22Rv1 (cell line): ENCODE data around the gene LEFTY2.

Source experiments
- CTCF ChIP-seq: fragments of 450-650 bp; IDR thresholded peaks from 2 replicates; pipeline ENCODE4 v1.5.1; 2017; ENCODE audit warnings: mild to moderate bottlenecking
- ZFX ChIP-seq: fragments of 450-650 bp; IDR thresholded peaks from 2 replicates; pipeline ENCODE4 v1.6.1; 2017; ENCODE audit warnings: antibody characterized with exemption, borderline replicate concordance

- TF ChIP-seq CTCF (no peak), ZFX (no peak)
These were observed 3.9 kb upstream of the LEFTY2 start for GRCh38 chr1:225944951-225945350.
